Measurements from ENCODE around the gene NOC4L.
A peak's percentile ranks its signal among the peaks of the same experiment; 100 is the strongest.
"Not testable (repeated sequence)": the region's sequence is repeated elsewhere in the genome, so short reads cannot be mapped to it uniquely, and the experiment has no call there.

The NOC4L gene

DNA sequence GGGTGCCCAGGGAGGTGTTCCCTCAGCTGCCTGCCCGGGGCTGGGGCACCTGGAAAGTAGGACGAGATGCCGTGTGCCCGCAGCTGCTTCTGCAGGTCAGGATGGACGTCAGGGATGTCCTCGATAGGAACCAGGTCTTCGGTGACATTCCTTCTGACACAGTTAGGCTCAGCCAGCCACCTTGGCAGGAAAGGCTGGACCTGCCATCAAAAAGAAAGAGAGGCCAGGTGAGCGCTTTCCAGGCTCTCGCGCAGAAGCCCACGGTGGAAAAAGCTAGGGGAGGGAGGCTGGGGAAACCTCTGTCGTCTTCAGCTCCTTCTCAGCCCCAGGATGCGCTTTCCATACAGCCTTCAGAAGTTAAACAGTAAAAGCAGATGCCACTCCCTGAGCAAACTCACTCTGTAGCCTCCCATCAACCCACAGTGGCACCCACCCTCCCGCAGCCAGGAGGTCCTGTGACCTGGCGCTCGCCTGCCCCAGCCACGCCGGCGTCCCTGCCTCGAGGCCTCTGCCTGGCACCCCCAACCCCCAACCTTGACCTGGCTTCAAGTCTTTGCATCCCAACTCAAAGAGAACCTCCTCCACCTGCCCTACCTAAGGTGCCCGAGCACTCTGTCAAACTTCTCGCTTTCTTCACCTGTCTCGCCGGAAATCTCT, 1.4 kb upstream of the NOC4L start:
- no peak for DNase-seq

DNA sequence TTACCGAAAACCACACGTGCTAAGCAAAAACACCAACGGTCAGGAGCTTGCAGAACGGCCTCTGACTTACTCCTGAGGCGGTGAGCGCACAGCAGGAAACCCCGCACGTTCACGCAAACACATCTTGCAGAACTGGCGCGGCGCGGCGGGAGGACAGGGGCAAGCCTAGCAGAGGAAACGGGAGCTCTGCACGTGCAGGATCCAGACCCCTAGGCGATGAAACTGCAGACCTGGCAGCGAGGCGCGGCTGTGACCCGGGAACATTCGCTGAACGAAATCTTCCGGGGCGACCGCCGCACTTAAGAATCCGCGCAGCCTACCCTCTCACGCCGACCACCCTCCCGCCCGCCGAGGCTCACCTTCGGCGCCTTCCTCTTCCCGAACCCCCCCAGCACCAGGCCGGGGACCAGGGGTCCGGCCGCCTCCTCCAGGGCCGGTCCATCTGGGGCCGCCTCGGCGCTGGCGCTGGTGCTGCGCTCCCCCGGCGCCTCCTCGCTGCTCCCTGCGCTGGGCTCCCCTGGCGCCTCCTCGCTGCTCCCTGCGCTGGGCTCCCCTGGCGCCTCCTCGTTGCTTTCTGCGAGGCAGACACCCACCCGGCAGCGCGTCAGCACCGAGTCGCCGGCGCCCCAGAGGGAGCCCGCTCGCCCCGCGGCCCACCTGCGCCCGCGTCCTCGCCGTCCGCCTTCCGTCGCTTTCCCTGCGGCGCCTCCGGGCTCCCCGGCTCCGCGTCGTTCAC, 753 bp upstream of the NOC4L start:
- DNase-seq = no peak

DNA sequence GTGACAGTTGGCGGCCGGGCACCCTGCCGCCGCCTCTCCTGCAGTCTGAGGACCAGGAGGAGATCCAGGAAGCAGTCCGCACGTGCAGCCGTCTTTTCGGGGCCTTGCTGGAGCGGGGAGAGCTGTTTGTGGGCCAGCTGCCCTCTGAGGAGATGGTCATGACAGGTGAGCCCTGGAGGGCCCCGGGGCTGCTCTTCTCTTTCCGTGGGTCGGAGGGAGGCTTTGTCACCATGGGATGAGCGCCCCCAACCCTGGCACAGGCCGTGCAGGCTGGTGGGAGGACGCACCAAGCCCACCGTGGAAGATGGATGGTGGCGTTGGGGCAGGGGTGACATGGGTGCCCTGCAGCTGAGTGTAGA, 532 bp downstream of the NOC4L start:
- no peak for DNase-seq

DNA sequence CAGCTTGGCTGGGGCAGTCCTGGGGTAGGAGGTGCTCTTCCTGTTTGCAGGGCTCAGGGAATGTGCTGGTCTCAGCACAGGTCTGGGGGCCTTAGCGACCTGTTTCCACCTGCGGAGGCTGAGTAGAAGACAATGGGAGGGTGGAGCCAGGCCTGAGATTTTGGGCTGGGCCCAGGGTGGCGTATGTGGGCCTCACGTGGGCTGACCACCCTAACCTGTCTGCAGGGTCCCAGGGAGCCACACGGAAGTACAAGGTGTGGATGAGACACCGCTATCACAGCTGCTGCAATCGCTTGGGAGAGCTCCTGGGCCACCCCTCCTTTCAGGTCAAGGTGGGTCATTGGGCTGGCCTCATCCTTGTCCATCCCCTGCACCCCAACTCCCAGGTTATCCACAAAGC, 1.1 kb downstream of the NOC4L start:
- no peak for DNase-seq

DNA sequence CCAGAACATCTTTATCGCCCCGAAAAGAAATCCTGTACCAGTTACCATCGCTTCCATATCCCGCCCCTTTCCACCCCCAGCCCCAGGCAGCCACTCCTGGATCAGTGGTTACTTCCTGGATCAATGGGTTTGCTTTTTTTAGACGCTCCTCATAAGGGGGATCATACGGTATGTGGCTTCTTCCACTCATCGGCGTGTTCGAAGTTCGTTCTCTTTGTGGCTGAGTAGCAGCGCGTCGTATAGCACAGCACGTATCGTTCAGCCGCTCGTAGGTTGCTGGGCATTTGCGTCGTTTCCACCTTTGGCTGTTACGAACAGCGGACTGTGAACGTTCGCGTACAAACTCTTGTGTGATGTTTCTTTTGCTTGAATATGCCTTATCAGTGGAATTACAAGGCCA, 1.8 kb downstream of the NOC4L start:
- no peak for DNase-seq

DNA sequence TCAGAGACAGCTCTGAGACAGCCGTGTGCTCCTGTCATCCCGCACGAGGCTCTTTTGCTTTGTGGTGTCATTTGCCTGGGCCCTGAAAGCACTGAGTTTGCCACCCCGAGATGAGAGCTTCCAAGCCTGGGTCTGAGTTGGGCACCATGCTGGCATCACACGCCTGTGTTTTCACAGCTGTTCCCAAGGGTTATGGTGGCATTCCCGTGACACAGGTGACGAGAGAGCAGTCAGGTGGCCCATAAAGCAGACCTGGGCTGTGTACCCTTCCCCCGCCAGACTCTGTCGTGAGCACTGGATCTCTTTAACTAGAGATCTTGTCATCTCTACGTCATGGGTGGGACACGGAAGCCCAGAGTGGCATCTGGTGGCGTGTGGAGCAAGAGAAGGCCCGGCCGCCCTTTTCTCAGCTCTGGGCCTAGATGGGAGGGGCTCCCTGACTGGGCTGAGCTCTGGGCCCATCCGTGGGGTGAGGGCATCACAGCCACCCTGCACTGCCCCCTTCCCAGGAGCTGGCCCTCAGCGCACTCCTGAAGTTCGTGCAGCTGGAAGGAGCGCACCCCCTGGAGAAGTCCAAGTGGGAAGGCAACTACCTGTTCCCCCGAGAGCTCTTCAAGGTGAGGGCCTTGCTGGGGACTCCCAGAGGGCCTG, 2.6 kb downstream of the NOC4L start:
- DNase-seq = no peak

DNA sequence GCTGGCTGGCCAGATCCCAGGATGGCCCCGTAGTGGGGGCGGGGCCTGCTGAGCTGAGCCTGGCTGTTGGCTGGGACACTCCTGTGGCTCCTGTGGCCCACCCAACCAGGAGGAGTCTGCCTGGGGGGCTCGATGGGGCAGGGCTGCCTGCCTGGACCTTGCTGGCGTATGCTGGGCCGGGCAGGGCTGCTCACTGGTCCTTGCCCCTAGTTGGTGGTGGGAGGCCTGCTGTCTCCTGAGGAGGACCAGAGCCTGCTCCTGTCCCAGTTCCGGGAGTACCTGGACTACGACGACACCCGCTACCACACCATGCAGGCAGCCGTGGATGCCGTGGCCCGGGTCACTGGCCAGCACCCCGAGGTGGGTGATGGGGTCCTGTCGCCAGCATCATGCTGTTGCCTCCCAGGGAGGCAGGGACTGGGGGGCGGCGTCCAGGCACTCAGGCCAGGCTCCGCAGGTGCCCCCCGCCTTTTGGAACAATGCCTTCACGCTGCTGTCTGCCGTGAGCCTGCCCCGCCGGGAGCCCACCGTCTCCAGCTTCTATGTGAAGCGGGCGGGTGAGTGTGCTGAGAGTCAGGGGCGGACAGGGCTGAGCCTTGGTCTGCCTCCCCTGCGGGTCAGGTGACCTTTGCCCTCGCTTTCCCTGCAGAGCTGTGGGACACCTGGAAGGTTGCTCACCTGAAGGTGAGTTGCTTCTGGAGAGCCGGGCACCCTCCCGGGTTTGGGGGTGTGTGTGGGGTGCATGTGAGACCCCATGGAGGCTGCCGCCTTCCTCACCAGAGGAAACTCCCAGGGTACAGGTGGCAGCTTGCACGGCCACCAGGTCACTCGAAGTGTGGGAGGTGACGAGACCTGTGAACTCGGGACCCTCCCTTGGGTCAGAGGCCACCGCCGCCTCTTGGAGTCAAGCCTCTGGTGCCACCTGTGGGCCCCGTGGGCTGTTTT, 3.4 kb downstream of the NOC4L start:
- no peak for DNase-seq

DNA sequence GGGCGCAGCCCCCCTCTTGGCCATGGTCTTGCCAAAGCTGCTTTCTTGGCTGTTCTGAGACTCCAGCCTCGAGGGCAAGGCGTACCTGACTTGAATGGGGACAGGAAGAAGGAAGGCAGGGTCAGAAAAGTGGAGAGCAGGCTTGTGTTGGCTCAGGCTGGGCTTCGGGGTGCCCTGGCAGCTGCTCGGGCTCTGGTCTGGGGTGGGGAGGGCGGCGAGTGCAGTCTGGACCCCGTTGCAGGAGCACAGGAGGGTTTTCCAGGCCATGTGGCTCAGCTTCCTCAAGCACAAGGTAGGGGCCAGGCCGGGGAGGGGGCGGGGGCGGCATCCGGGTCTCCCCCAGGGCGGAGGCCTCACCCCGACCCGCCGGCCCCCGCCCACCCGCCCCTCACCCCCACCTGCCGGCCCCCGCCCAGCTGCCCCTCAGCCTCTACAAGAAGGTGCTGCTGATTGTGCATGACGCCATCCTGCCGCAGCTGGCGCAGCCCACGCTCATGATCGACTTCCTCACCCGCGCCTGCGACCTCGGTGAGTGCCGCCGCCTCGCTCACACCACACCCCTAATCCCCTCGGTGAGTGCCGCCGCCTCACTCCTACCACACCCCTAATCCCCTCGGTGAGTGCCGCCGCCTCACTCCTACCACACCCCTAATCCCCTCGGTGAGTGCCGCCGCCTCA, 4.2 kb downstream of the NOC4L start:
- DNase-seq = no peak

DNA sequence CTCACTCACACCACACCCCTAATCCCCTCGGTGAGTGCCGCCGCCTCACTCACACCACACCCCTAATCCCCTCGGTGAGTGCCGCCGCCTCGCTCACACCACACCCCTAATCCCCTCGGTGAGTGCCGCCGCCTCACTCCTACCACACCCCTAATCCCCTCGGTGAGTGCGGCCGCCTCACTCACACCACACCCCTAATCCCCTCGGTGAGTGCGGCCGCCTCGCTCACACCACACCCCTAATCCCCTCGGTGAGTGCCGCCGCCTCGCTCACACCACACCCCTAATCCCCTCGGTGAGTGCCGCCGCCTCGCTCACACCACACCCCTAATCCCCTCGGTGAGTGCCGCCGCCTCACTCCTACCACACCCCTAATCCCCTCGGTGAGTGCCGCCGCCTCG, 5.3 kb downstream of the NOC4L start:
- not testable (repeated sequence) for DNase-seq

DNA sequence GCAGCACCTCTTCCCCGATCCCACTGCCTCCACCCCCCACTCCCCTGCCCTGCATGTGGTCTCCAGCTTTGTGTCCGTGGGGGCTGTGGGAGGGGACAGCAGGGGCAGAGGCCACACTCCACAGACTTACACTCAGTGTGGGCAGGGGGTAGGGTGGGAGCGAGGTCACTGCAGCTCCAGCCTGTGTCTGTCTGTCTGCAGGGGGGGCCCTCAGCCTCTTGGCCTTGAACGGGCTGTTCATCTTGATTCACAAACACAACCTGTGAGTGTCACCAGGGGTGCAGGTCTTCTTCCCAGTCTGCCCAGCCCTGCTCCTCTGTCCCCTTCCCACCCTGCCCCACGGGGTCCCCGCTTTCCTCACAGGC, 6.5 kb downstream of the NOC4L start:
- DNase-seq = no peak

DNA sequence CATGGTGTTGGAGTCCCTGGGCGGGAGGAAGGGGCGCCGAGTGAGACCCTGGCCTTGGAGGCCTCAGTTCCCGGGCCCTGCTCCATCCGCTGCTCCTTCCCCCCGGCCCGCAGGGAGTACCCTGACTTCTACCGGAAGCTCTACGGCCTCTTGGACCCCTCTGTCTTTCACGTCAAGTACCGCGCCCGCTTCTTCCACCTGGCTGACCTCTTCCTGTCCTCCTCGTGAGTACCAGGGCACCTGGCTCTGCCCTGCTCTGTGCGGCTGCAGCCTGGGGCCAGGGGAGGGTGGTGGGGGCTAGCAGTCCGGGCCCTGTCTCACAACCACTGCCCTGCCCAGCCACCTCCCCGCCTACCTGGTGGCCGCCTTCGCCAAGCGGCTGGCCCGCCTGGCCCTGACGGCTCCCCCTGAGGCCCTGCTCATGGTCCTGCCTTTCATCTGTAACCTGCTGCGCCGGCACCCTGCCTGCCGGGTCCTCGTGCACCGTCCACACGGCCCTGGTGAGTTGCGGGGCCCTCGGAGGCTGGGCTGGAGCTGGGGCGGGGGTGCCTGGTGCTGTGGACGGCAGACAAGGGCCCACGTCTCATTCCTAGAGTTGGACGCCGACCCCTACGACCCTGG, 7.0 kb downstream of the NOC4L start:
- DNase-seq = no peak

DNA sequence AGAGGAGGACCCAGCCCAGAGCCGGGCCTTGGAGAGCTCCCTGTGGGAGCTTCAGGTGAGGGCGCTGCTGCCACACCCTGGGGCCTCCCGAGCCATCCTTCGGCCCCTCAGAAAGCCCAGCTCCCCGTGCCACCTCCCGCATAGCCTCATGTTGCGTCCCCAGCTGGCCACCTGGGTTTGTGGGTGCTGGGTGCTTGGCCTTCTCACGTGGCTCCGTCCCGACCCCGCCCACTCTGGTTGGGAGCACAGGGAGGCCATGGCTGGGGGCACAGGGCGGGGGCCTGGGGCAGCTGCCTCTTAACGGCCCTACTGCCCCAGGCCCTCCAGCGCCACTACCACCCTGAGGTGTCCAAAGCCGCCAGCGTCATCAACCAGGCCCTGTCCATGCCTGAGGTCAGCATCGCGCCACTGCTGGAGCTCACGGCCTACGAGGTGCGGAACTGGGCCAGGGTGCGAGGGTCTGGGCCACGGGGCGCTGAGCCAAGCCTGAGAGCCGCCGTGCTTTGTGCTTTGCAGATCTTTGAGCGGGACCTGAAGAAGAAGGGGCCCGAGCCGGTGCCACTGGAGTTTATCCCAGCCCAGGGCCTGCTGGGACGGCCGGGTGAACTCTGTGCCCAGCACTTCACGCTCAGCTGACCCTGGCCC, 7.6 kb downstream of the NOC4L start:
- no peak for DNase-seq

DNA sequence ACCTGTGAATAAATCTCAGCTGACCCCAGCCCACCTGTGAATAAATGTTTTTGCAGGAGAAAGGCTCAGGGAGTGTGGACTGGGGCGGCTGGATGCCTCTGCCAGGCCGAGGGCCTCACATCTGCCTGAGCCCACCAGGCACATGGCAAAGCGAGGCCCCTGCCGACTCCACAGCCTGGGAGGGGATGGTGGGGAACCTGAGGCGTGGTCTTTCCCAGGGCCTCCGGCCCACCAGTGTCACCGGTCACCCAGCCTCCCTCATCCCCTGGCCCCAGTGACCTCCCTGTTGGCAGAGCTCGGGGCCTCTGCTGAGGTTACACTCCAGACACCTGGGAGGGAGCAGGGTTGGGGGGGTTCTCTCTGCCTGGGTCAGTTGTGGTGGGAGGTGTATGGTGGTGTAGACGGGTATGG, 8.2 kb downstream of the NOC4L start:
- no peak for DNase-seq

DNA sequence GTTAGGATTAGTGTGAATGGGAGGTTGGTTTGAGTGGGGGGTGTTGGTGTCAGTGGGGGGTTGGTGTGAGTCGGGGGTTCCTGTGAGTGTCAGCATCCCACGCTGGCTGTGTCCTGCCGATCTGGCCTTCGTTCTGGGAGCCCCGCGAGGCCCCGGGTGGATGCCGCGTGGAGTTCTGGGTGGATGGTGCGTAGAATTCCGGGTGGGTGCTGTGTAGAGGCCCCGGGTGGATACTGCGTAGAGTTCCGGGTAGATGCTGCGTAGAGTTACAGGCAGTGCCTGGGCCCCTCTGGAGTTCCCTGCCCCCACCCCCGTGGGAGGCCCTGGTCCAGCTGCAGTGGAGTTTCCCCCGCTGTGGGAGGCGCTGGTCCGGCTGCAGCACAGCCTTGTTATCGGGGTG, 8.7 kb downstream of the NOC4L start:
- DNase-seq = no peak

DNA sequence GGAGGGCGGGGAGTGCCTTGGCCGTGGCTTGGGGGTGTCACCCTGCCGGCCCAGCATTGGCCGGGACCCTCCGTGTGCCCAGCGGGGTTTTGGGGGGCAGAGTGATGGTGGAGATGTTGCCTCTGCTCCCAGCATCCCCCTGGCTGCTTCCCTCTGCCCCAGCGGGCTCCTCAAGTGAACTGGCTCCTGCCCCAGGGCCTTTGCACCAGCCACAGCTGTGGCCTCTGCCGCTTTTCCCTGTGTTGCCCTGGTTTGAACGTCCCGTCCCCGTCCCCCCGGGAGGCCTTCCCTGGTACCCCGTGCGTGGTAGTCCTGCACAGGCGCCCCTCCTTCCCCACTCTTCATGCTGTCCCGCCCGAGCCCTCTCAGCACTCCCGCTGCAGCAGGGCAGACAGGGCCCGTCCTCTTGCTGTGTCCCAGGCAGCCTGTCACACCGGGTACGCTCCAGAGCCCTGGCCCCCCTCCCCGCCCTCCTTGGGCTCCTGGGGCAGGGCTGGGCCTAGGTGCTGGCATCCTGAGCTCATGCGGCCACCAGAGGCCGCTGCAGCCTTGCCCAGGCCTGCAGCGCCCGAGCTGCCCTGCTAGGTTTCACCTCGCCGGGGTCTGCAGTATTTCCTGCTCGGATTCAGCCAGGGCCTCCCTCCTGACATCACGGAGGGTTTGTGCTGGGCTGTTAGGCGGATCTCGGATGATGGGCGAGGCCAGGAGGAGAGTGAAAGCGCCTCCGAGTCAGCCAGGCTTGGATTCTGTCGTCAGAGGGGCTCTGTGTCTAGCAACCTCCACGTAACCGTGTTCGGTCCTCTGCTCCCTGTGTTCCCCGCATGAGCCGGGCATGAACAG, 9.5 kb downstream of the NOC4L start:
- peak; percentile 72 for DNase-seq

DNA sequence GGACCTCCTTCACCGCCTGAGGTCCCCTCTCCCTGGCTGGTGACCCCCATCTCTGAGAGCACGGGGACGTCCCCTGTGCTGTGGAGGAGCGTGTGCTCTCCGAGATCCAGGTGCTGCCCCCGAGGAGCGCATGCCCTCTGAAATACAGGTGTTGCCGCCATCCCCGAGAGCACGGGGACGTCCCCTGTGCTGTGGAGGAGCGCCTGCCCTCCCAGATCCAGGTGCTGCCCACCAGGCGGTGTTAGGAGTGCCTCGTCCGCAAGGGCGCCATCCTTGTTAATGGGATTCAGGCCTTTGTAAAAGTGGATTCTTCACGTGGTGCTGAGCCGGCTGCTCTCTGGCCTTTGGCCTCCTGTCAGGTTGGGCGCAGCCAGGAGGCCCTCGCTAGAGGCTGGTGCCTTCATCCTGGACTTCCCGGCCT, 10.1 kb downstream of the NOC4L start:
- DNase-seq = no peak

DNA sequence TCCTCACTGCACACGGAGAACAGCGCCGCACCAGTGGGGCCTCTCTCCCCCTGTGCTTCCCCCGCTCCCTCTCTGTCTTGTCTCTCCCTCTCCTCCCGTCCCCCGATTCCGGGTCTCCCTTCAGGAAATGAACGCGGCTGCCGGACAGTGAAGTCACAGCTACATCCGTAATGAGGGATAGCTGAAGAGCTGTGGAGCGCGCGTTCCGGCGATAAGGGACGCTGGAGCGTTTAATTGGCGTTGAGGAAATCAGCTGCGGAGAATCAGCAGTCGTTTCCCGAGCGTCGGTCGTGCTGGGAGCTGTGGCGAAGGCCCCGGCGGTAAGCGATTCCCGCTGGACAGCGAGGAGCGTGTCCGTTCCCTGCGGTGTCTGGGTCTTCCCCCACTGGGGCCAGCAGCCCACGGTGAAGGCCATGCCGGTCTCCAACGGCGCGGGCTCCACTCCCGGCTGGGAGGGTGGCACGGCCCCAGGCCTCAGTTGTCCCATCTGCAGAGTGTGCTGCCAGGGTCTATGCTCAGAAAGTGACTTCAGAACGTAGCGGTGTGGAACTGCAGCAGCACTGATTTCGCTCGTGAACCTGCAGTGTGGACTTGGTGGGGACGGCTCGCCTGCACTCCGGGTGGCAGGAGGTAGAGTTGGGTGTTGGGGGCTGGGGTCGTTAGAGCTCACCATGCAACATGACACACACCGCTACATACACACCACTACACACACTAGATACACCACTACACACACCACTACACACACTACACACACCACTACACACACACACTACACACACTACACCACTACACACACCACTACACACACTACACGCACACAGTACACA, 10.9 kb downstream of the NOC4L start:
- peak; percentile 11 for DNase-seq

DNA sequence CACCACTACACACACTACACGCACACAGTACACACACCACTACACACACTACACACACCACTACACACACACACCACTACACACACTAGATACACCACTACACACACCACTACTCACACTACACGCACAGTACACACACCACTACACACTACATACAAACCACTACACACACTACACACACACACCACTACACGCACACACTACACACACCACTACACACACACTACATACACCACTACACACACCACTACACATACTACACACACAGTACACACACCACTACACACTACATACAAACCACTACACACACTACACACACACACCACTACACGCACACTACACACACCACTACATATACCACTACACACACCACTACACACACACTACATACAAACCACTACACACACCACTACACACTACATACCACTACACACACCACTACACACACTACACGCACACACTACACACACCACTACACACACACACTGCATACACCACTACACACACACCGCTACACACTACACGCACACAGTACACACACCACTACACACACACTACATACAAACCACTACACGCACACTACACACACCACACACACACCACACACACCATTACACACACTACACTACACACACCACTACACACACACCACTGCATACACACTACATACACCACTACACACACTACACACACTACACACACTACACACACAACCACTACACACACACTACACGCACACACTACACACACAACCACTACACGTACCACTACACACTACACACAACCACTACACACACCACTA, 11.7 kb downstream of the NOC4L start:
- no peak for DNase-seq
